Sigmoid colon (tissue), 4 donors: ENCODE results near the gene TCERG1.

ENCODE experiments used
- EP300 ChIP-seq, 4 donors: sonication (generic); formaldehyde crosslinking; IDR thresholded peaks; one replicate each; pipeline ENCODE4 v1.6.1; 2017; ENCODE audit warnings: antibody characterized with exemption in 4 of 4
- POLR2A ChIP-seq, 2 donors: fragments of 450-650 bp; IDR thresholded peaks; one replicate each; pipeline ENCODE4 v1.6.1; 2016; ENCODE audit warnings: antibody characterized with exemption in 2 of 2, mild to moderate bottlenecking in 2 of 2, moderate library complexity in 2 of 2
- POLR2AphosphoS5 ChIP-seq, 4 donors: sonication (generic); formaldehyde crosslinking; IDR thresholded peaks; one replicate each; pipeline ENCODE4 v1.6.1; 2017; ENCODE audit warnings: antibody characterized with exemption in 4 of 4
- TF ChIP-seq, protein P1 (sequence below), 4 experiments: fragments of 450-650 bp in 3 of 4; fragments of 200-600 bp in 1 of 4; IDR thresholded peaks; one replicate each; pipeline ENCODE4 v1.5.1; 2016 to 2019; ENCODE audit warnings: antibody characterized with exemption in 4 of 4, mild to moderate bottlenecking in 3 of 4, moderate library complexity in 2 of 4

DNA sequence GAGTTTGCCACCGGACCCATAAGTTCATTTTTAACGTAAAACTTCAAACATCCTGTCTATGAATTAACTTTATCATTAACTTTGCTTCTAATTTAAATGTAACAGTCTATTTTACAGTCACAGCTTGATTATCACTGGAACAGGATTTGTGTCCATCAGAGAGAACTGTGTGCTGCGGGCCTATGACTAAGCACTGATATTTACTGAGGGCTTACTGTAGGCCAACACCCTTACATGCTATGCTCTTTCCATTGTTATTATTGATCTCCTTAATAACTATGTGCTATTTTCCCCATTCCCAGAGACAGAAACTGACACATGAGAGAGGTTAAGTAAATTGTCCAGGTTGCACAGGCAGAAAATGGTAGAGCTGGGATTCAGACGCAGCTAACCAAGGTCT lies 92.8 kb downstream of the TCERG1 start:
- TF ChIP-seq, protein P1, sequence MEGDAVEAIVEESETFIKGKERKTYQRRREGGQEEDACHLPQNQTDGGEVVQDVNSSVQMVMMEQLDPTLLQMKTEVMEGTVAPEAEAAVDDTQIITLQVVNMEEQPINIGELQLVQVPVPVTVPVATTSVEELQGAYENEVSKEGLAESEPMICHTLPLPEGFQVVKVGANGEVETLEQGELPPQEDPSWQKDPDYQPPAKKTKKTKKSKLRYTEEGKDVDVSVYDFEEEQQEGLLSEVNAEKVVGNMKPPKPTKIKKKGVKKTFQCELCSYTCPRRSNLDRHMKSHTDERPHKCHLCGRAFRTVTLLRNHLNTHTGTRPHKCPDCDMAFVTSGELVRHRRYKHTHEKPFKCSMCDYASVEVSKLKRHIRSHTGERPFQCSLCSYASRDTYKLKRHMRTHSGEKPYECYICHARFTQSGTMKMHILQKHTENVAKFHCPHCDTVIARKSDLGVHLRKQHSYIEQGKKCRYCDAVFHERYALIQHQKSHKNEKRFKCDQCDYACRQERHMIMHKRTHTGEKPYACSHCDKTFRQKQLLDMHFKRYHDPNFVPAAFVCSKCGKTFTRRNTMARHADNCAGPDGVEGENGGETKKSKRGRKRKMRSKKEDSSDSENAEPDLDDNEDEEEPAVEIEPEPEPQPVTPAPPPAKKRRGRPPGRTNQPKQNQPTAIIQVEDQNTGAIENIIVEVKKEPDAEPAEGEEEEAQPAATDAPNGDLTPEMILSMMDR (IDR thresholded peaks at IDR 0.05), result no peak
- TF ChIP-seq POLR2A (IDR thresholded peaks at IDR 0.05) (no peak), EP300 (IDR thresholded peaks at IDR 0.05) (no peak), POLR2AphosphoS5 (IDR thresholded peaks at IDR 0.05) (no peak)
